ENCODE measurements around the gene DHDH. TPM values are rescaled to one million over a fixed set of nuclear protein-coding genes. Genes with fewer than 3 reads are reported as not detected.

DHDH gene
- total and polyA plus RNA-seq, 7 donors = 0.14 to 0.21 TPM; not detected in 5

Other genes starting within 250 kb of the DHDH start
Only the 30 nearest of the 31 such genes appear.
- 10 to 100 TPM in 3 of 4 donors, 1 to 10 TPM in 1; 7.9 to 50.9 (median 32.9) TPM for gene MAMSTR, start 214.0 kb upstream of the DHDH start, total RNA-seq
- gene MAMSTR, start 214.0 kb upstream of the DHDH start, polyA plus RNA-seq = 10 to 100 TPM in 1 of 3 donors, 1 to 10 TPM in 2; 3.1 to 10.5 (median 8.4) TPM
- 1 to 10 TPM; 6.9 to 9.7 (median 8.0) TPM for gene RASIP1, start 193.1 kb upstream of the DHDH start, total RNA-seq
- 1 to 10 TPM; 3.9 to 7.7 (median 4.9) TPM for gene RASIP1, start 193.1 kb upstream of the DHDH start, polyA plus RNA-seq
- gene IZUMO1, start 186.8 kb upstream of the DHDH start, total RNA-seq = under 1 TPM in 3 of 4 donors, not detected in 1; 0.26 to 0.76 (median 0.36) TPM
- under 1 TPM in 2 of 3 donors, not detected in 1; 0.18 to 0.66 TPM for gene IZUMO1, start 186.8 kb upstream of the DHDH start, polyA plus RNA-seq
- gene FUT1, start 181.1 kb upstream of the DHDH start, total RNA-seq = 1 to 10 TPM; 1.6 to 2.3 (median 2.0) TPM
- 1 to 10 TPM; 1.1 to 1.3 (median 1.3) TPM for gene FUT1, start 181.1 kb upstream of the DHDH start, polyA plus RNA-seq
- 1 to 10 TPM in 2 of 4 donors, not detected in 2; 1.7 to 6.2 TPM for gene FGF21, start 178.2 kb upstream of the DHDH start, total RNA-seq
- under 1 TPM in 2 of 3 donors, not detected in 1; 0.06 to 0.31 TPM for gene FGF21, start 178.2 kb upstream of the DHDH start, polyA plus RNA-seq
- 10 to 100 TPM; 24.6 to 48.5 (median 29.9) TPM for gene BCAT2, start 122.7 kb upstream of the DHDH start, total RNA-seq
- 10 to 100 TPM; 14.4 to 22.9 (median 20.0) TPM for gene BCAT2, start 122.7 kb upstream of the DHDH start, polyA plus RNA-seq
- 1 to 10 TPM in 1 of 4 donors, under 1 TPM in 3; 0.61 to 1.2 (median 0.80) TPM for gene HSD17B14, start 97.2 kb upstream of the DHDH start, total RNA-seq
- gene HSD17B14, start 97.2 kb upstream of the DHDH start, polyA plus RNA-seq = under 1 TPM; 0.15 to 0.66 (median 0.29) TPM
- gene PLEKHA4, start 65.1 kb upstream of the DHDH start, total RNA-seq = 10 to 100 TPM in 3 of 4 donors, 1 to 10 TPM in 1; 9.4 to 30.0 (median 20.2) TPM
- 10 to 100 TPM; 11.1 to 14.9 (median 12.3) TPM for gene PLEKHA4, start 65.1 kb upstream of the DHDH start, polyA plus RNA-seq
- 10 to 100 TPM; 34.5 to 93.4 (median 41.3) TPM for gene PPP1R15A, start 61.3 kb upstream of the DHDH start, total RNA-seq
- 10 to 100 TPM; 61.1 to 86.3 (median 83.7) TPM for gene PPP1R15A, start 61.3 kb upstream of the DHDH start, polyA plus RNA-seq
- under 1 TPM in 2 of 4 donors, not detected in 2; 0.13 to 0.17 TPM for gene TULP2, start 35.0 kb upstream of the DHDH start, total RNA-seq
- gene TULP2, start 35.0 kb upstream of the DHDH start, polyA plus RNA-seq = under 1 TPM in 2 of 3 donors, not detected in 1; 0.06 to 0.07 TPM
- 100 to 1,000 TPM in 2 of 4 donors, 10 to 100 TPM in 2; 86.4 to 143 (median 101) TPM for gene NUCB1, start 33.4 kb upstream of the DHDH start, total RNA-seq
- 10 to 100 TPM; 49.9 to 97.1 (median 90.7) TPM for gene NUCB1, start 33.4 kb upstream of the DHDH start, polyA plus RNA-seq
- gene BAX, start 21.2 kb downstream of the DHDH start, total RNA-seq = 10 to 100 TPM; 16.8 to 24.4 (median 22.0) TPM
- 10 to 100 TPM; 20.7 to 66.1 (median 35.6) TPM for gene BAX, start 21.2 kb downstream of the DHDH start, polyA plus RNA-seq
- gene FTL, start 31.6 kb downstream of the DHDH start, total RNA-seq = 1,000 to 10,000 TPM in 3 of 4 donors, 100 to 1,000 TPM in 1; 802 to 2,269 (median 1,158) TPM
- gene FTL, start 31.6 kb downstream of the DHDH start, polyA plus RNA-seq = 1,000 to 10,000 TPM; 1,296 to 1,753 (median 1,467) TPM
- gene GYS1, start 59.6 kb downstream of the DHDH start, total RNA-seq = 100 to 1,000 TPM; 147 to 331 (median 238) TPM
- gene GYS1, start 59.6 kb downstream of the DHDH start, polyA plus RNA-seq = 10 to 100 TPM; 30.9 to 61.3 (median 58.9) TPM
- 10 to 100 TPM; 61.1 to 87.4 (median 81.8) TPM for gene RUVBL2, start 60.2 kb downstream of the DHDH start, total RNA-seq
- gene RUVBL2, start 60.2 kb downstream of the DHDH start, polyA plus RNA-seq = 10 to 100 TPM; 62.7 to 76.5 (median 69.5) TPM
- not detected for gene LHB, start 83.4 kb downstream of the DHDH start, total RNA-seq
- under 1 TPM in 1 of 3 donors, not detected in 2; 0.32 TPM for gene LHB, start 83.4 kb downstream of the DHDH start, polyA plus RNA-seq
- gene CGB3, start 90.6 kb downstream of the DHDH start, total RNA-seq = not detected
- gene CGB3, start 90.6 kb downstream of the DHDH start, polyA plus RNA-seq = not detected
- gene CGB2, start 98.2 kb downstream of the DHDH start, total RNA-seq = not detected
- under 1 TPM in 1 of 3 donors, not detected in 2; 0.10 TPM for gene CGB2, start 98.2 kb downstream of the DHDH start, polyA plus RNA-seq
- gene CGB1, start 103.2 kb downstream of the DHDH start, total RNA-seq = not detected
- gene CGB1, start 103.2 kb downstream of the DHDH start, polyA plus RNA-seq = not detected
- gene CGB5, start 110.1 kb downstream of the DHDH start, total RNA-seq = not detected
- gene CGB5, start 110.1 kb downstream of the DHDH start, polyA plus RNA-seq = under 1 TPM in 1 of 3 donors, not detected in 2; 0.06 TPM
- gene CGB8, start 115.4 kb downstream of the DHDH start, total RNA-seq = not detected
- not detected for gene CGB8, start 115.4 kb downstream of the DHDH start, polyA plus RNA-seq
- gene CGB7, start 124.0 kb downstream of the DHDH start, total RNA-seq = under 1 TPM; 0.20 to 0.46 (median 0.41) TPM
- 1 to 10 TPM in 1 of 3 donors, under 1 TPM in 2; 0.52 to 1.1 (median 0.56) TPM for gene CGB7, start 124.0 kb downstream of the DHDH start, polyA plus RNA-seq
- gene NTF4, start 131.1 kb downstream of the DHDH start, total RNA-seq = 1 to 10 TPM; 1.8 to 6.9 (median 5.1) TPM
- 1 to 10 TPM; 5.6 to 7.4 (median 6.4) TPM for gene NTF4, start 131.1 kb downstream of the DHDH start, polyA plus RNA-seq
- gene KCNA7, start 139.0 kb downstream of the DHDH start, total RNA-seq = 10 to 100 TPM in 3 of 4 donors, 1 to 10 TPM in 1; 9.7 to 21.4 (median 17.2) TPM
- gene KCNA7, start 139.0 kb downstream of the DHDH start, polyA plus RNA-seq = 10 to 100 TPM; 12.6 to 23.9 (median 17.0) TPM
- 100 to 1,000 TPM in 3 of 4 donors, 10 to 100 TPM in 1; 89.1 to 133 (median 111) TPM for gene SNRNP70, start 151.8 kb downstream of the DHDH start, total RNA-seq
- gene SNRNP70, start 151.8 kb downstream of the DHDH start, polyA plus RNA-seq = 100 to 1,000 TPM in 1 of 3 donors, 10 to 100 TPM in 2; 83.2 to 123 (median 85.3) TPM
- gene LIN7B, start 180.7 kb downstream of the DHDH start, total RNA-seq = 10 to 100 TPM; 11.8 to 27.9 (median 22.3) TPM
- 10 to 100 TPM; 13.9 to 24.3 (median 15.8) TPM for gene LIN7B, start 180.7 kb downstream of the DHDH start, polyA plus RNA-seq
- gene C19orf73, start 185.4 kb downstream of the DHDH start, total RNA-seq = 1 to 10 TPM in 2 of 4 donors, under 1 TPM in 2; 0.54 to 1.6 (median 1.2) TPM
- gene C19orf73, start 185.4 kb downstream of the DHDH start, polyA plus RNA-seq = 1 to 10 TPM; 1.7 to 1.9 (median 1.9) TPM
- gene PPFIA3, start 185.8 kb downstream of the DHDH start, total RNA-seq = 1 to 10 TPM; 1.4 to 3.8 (median 2.6) TPM
- gene PPFIA3, start 185.8 kb downstream of the DHDH start, polyA plus RNA-seq = 1 to 10 TPM; 2.6 to 5.0 (median 3.2) TPM
- 100 to 1,000 TPM; 250 to 405 (median 298) TPM for gene HRC, start 221.7 kb downstream of the DHDH start, total RNA-seq
- gene HRC, start 221.7 kb downstream of the DHDH start, polyA plus RNA-seq = 100 to 1,000 TPM in 2 of 3 donors, 10 to 100 TPM in 1; 32.9 to 160 (median 105) TPM
- 10 to 100 TPM in 3 of 4 donors, 1 to 10 TPM in 1; 9.5 to 20.6 (median 16.2) TPM for gene TRPM4, start 224.1 kb downstream of the DHDH start, total RNA-seq
- 1 to 10 TPM; 6.5 to 8.7 (median 6.7) TPM for gene TRPM4, start 224.1 kb downstream of the DHDH start, polyA plus RNA-seq

All from psoas muscle (tissue), 7 donors.